Measurements from ENCODE around the gene HRAS. TPM values are rescaled to one million over a fixed set of nuclear protein-coding genes. Genes with fewer than 3 reads are reported as not detected.

The HRAS gene
- total RNA-seq, 4 donors from 2014 or later, result 17.1 to 50.0 (median 37.6) TPM

GRCh38 chr11:545171-545570, 9.8 kb upstream of the HRAS start:
- intact Hi-C loops (cut with DNase I; ENCODE audit: low total_unique reads), result no loop called here
- Histone ChIP-seq H3K36me3 (no peaks in the 10 kb centered on the region), H3K4me1 (no peaks in the 10 kb centered on the region), H3K9me3 (no peaks in the 10 kb centered on the region), H3K4me3 (no peak overlapping the region), H3K27me3 (peaks cover 0 to under 1% (median 0%) of the 10 kb centered on the region in 3 donors), H3K27ac (no peak overlapping the region)
- no peak for TF ChIP-seq POLR2A (IDR thresholded peaks at IDR 0.05)
- TF ChIP-seq, protein P1, sequence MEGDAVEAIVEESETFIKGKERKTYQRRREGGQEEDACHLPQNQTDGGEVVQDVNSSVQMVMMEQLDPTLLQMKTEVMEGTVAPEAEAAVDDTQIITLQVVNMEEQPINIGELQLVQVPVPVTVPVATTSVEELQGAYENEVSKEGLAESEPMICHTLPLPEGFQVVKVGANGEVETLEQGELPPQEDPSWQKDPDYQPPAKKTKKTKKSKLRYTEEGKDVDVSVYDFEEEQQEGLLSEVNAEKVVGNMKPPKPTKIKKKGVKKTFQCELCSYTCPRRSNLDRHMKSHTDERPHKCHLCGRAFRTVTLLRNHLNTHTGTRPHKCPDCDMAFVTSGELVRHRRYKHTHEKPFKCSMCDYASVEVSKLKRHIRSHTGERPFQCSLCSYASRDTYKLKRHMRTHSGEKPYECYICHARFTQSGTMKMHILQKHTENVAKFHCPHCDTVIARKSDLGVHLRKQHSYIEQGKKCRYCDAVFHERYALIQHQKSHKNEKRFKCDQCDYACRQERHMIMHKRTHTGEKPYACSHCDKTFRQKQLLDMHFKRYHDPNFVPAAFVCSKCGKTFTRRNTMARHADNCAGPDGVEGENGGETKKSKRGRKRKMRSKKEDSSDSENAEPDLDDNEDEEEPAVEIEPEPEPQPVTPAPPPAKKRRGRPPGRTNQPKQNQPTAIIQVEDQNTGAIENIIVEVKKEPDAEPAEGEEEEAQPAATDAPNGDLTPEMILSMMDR (IDR thresholded peaks at IDR 0.05 in 4 of 5, conservative IDR thresholded peaks at IDR 0.05 in 1 of 5), result no peak
- in situ Hi-C loops (cut with MboI; ENCODE audit: low sequenced_read_pairs in 4 of 4), result no loop called here
- no peak for DNase-seq
- ATAC-seq, result no peak

GRCh38 chr11:544817-545166, 9.4 kb upstream of the HRAS start:
- DNase-seq (no peak), ATAC-seq (no peak)
- H3K27me3 ChIP-seq, result peaks cover 0 to 4% (median 3%) of the 10 kb centered on the region in 3 donors
- intact Hi-C loops (cut with DNase I; ENCODE audit: low total_unique reads) (no loop called here), in situ Hi-C loops (cut with MboI; ENCODE audit: low sequenced_read_pairs in 4 of 4) (no loop called here)
- no peaks in the 10 kb centered on the region for H3K36me3 ChIP-seq
- H3K4me3 ChIP-seq, result no peak overlapping the region
- TF ChIP-seq, protein P1 (IDR thresholded peaks at IDR 0.05 in 4 of 5, conservative IDR thresholded peaks at IDR 0.05 in 1 of 5), result no peak
- TF ChIP-seq POLR2A (IDR thresholded peaks at IDR 0.05), result no peak
- no peaks in the 10 kb centered on the region for H3K9me3 ChIP-seq
- H3K27ac ChIP-seq, result no peak overlapping the region
- no peaks in the 10 kb centered on the region for H3K4me1 ChIP-seq

GRCh38 chr11:541433-541885, 6.1 kb upstream of the HRAS start:
- no peak for ATAC-seq
- TF ChIP-seq, protein P1 (IDR thresholded peaks at IDR 0.05 in 4 of 5, conservative IDR thresholded peaks at IDR 0.05 in 1 of 5), result no peak
- no peak for TF ChIP-seq POLR2A (IDR thresholded peaks at IDR 0.05)
- DNase-seq, result no peak
- H3K9me3 ChIP-seq, result no peaks in the 10 kb centered on the region
- H3K4me1 ChIP-seq, result peaks cover 7 to 15% of the 10 kb centered on the region in 2 donors
- H3K4me3 ChIP-seq, result no peak overlapping the region
- H3K36me3 ChIP-seq, result no peaks in the 10 kb centered on the region
- intact Hi-C loops (cut with DNase I; ENCODE audit: low total_unique reads) (no loop called here), in situ Hi-C loops (cut with MboI; ENCODE audit: low sequenced_read_pairs in 4 of 4) (no loop called here)
- H3K27ac ChIP-seq, result no peak overlapping the region
- peaks cover 21 to 25% (median 25%) of the 10 kb centered on the region in 3 donors for H3K27me3 ChIP-seq

GRCh38 chr11:540583-541432, 5.4 kb upstream of the HRAS start:
- in situ Hi-C loops (cut with MboI; ENCODE audit: low sequenced_read_pairs in 4 of 4), result no loop called here
- intact Hi-C loops (cut with DNase I; ENCODE audit: low total_unique reads), result no loop called here

More at GRCh38 chr11:540583-541432, 5.4 kb upstream of the HRAS start:
- peaks cover 21 to 25% (median 25%) of the 10 kb centered on the region in 3 donors for H3K27me3 ChIP-seq
- peaks cover 7 to 15% of the 10 kb centered on the region in 2 donors for H3K4me1 ChIP-seq
- H3K9me3 ChIP-seq, result no peaks in the 10 kb centered on the region
- H3K36me3 ChIP-seq, result no peaks in the 10 kb centered on the region
- ATAC-seq (no peak), DNase-seq (no peak)
- H3K27ac ChIP-seq, result no peak overlapping the region
- no peak overlapping the region for H3K4me3 ChIP-seq
- no peak for TF ChIP-seq POLR2A (IDR thresholded peaks at IDR 0.05)
- TF ChIP-seq, protein P1 (IDR thresholded peaks at IDR 0.05 in 4 of 5, conservative IDR thresholded peaks at IDR 0.05 in 1 of 5), result no peak
